Mammary epithelial cell (primary cell): ENCODE measurements around the gene PSMC2.

Source experiments
- CTCF ChIP-seq, 2 donors: IDR thresholded peaks in 1 of 2; conservative IDR thresholded peaks in 1 of 2; 2 replicates each; pipeline ENCODE4 v1.5.1; 2011 to 2012; ENCODE audit warnings: inconsistent platforms in 2 of 2, low read length in 2 of 2, mild to moderate bottlenecking in 2 of 2, control low read depth in 1 of 2, low read depth in 1 of 2; ENCODE audit not compliant: insufficient read depth in 1 of 2; ENCODE audit errors: extremely low read depth in 1 of 2
- EZH2 ChIP-seq: IDR thresholded peaks from 2 replicates; pipeline ENCODE4 v1.6.1; 2012; ENCODE audit warnings: low read length, inconsistent platforms, borderline replicate concordance

DNA sequence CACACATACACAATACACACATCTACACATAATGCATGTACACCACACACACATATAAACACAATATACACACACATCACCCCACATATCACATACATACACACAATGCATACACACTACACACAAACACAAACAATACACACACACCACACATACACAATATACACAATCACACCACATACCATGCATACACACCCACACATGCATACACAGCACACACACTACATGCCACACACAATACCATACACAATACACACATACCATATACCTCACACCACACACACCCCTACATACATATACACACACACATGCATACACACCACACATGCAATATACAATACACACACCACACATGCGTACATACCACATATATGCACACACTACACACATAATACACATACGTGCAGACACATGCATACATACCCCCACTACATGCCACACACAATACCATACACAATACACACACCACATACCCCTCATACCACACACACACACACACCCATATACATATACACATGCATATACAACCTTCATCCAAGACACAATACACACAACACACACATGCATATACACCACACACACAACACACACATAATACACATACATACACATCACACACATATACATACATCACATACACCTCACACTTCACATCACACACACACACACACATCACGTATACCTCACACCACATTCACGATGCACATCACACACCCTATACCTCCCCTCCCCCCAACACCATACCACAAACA lies 34.0 kb downstream of the PSMC2 start:
- TF ChIP-seq EZH2, result no peak
- TF ChIP-seq CTCF (conservative IDR thresholded peaks at IDR 0.05 in 1 of 2, IDR thresholded peaks at IDR 0.05 in 1 of 2; ENCODE audit: extremely low read depth in 1 of 2, insufficient read depth in 1 of 2, low read depth in 1 of 2, low read length in 2 of 2), result no peak
